HEK293 (cell line): ENCODE measurements around the gene HSPB3.

Experiments
- CTCF ChIA-PET: fragments of 350-600 bp; formaldehyde crosslinking; extraction: SDS; loops from one replicate; lab custom pipeline; 2021; ENCODE audit warnings: antibody characterized with exemption; lab: Yijun Ruan, JAX
- POLR2A ChIA-PET: fragments of 300-600 bp; formaldehyde crosslinking; extraction: SDS; loops from one replicate; lab custom pipeline; 2020; ENCODE audit warnings: antibody characterized with exemption, inconsistent platforms; lab: Yijun Ruan, JAX
- H3K27ac ChIP-seq: fragments of 200-500 bp; sonication (Bioruptor generic); 2 replicates; pipeline ENCODE4 v1.5.1; 2014; ENCODE audit warnings: low read depth, low read length, control low read depth, inconsistent platforms; ENCODE audit errors: extremely low read depth
- H3K36me3 ChIP-seq, 2 experiments: fragments of 200-500 bp in 1 of 2; sonication (Bioruptor generic) in 1 of 2; 1 replicate in 1 of 2; 2 replicates in 1 of 2; pipeline ENCODE4 v1.5.1; 2014 to 2017; ENCODE audit warnings: inconsistent platforms in 2 of 2, low read length in 2 of 2; ENCODE audit not compliant: control insufficient read depth in 2 of 2, insufficient read depth in 1 of 2
- H3K4me1 ChIP-seq: fragments of 200-500 bp; sonication (Bioruptor generic); 2 replicates; pipeline ENCODE4 v1.5.1; 2014; ENCODE audit warnings: mild to moderate bottlenecking, low read length, inconsistent platforms; ENCODE audit not compliant: control insufficient read depth, insufficient read depth
- H3K4me3 ChIP-seq: 2 replicates; pipeline ENCODE4 v1.5.1; 2011; ENCODE audit warnings: low read depth, mild to moderate bottlenecking, control low read depth, low read length, moderate library complexity
- H3K9me3 ChIP-seq: fragments of 200-500 bp; sonication (Bioruptor generic); 2 replicates; pipeline ENCODE4 v1.5.1; 2014; ENCODE audit warnings: low read depth, low read length, inconsistent platforms; ENCODE audit not compliant: control insufficient read depth, insufficient read depth
- KLF9 ChIP-seq: fragments of 450-650 bp; formaldehyde crosslinking; IDR thresholded peaks from 2 replicates; pipeline ENCODE4 v1.5.1; 2016; ENCODE audit warnings: missing biosample characterization, missing genetic modification characterization, low read depth
- PRDM6 ChIP-seq: fragments of 450-650 bp; formaldehyde crosslinking; IDR thresholded peaks from 2 replicates; pipeline ENCODE4 v1.5.1; 2017; ENCODE audit warnings: missing biosample characterization, missing genetic modification characterization
- SCRT2 ChIP-seq: fragments of 450-650 bp; formaldehyde crosslinking; IDR thresholded peaks from 2 replicates; pipeline ENCODE4 v1.5.1; 2016; ENCODE audit warnings: missing biosample characterization, missing genetic modification characterization
- SETDB1 ChIP-seq: IDR thresholded peaks from one replicate; pipeline ENCODE4 v1.6.1; 2017; ENCODE audit warnings: mild to moderate bottlenecking, low read length, moderate library complexity, mixed read lengths; ENCODE audit not compliant: insufficient read length
- SP2 ChIP-seq: fragments of 450-650 bp; formaldehyde crosslinking; IDR thresholded peaks from 2 replicates; pipeline ENCODE4 v1.5.1; 2016; ENCODE audit warnings: missing biosample characterization, missing genetic modification characterization
- WT1 ChIP-seq: fragments of 450-650 bp; formaldehyde crosslinking; IDR thresholded peaks from 2 replicates; pipeline ENCODE4 v1.5.1; 2016; ENCODE audit warnings: missing biosample characterization, missing genetic modification characterization
- YY2 ChIP-seq: fragments of 450-650 bp; formaldehyde crosslinking; IDR thresholded peaks from 2 replicates; pipeline ENCODE4 v1.5.1; 2016; ENCODE audit warnings: missing biosample characterization, missing genetic modification characterization
- ZFP69B ChIP-seq: fragments of 450-650 bp; formaldehyde crosslinking; IDR thresholded peaks from 2 replicates; pipeline ENCODE4 v1.5.1; 2016; ENCODE audit warnings: missing biosample characterization, missing genetic modification characterization
- ZNF148 ChIP-seq: fragments of 450-650 bp; formaldehyde crosslinking; IDR thresholded peaks from 2 replicates; pipeline ENCODE4 v1.5.0; 2017; ENCODE audit warnings: missing biosample characterization, missing genetic modification characterization, borderline replicate concordance
- ZNF211 ChIP-seq: fragments of 450-650 bp; formaldehyde crosslinking; IDR thresholded peaks from 2 replicates; pipeline ENCODE4 v1.5.1; 2016; ENCODE audit warnings: low read depth, missing biosample characterization, missing genetic modification characterization
- ZNF248 ChIP-seq: fragments of 450-650 bp; formaldehyde crosslinking; IDR thresholded peaks from 2 replicates; pipeline ENCODE4 v1.5.1; 2017; ENCODE audit warnings: missing biosample characterization, missing genetic modification characterization
- ZNF335 ChIP-seq: fragments of 450-650 bp; formaldehyde crosslinking; conservative IDR thresholded peaks from 2 replicates; pipeline ENCODE4 v1.5.1; 2016; ENCODE audit warnings: missing biosample characterization, missing genetic modification characterization
- ZNF341 ChIP-seq: fragments of 450-650 bp; formaldehyde crosslinking; IDR thresholded peaks from 2 replicates; pipeline ENCODE4; 2016; ENCODE audit warnings: low read depth, missing biosample characterization, missing genetic modification characterization
- ZNF366 ChIP-seq: fragments of 450-650 bp; formaldehyde crosslinking; conservative IDR thresholded peaks from 2 replicates; pipeline ENCODE4 v1.5.1; 2016; ENCODE audit warnings: missing biosample characterization, missing genetic modification characterization
- ZNF37A ChIP-seq: fragments of 450-650 bp; IDR thresholded peaks from 2 replicates; pipeline ENCODE4 v1.5.1; 2018; ENCODE audit warnings: missing biosample characterization, missing genetic modification characterization
- ZNF513 ChIP-seq: fragments of 450-650 bp; IDR thresholded peaks from 2 replicates; pipeline ENCODE4 v1.5.1; 2018; ENCODE audit warnings: missing biosample characterization, missing genetic modification characterization
- ZNF555 ChIP-seq: fragments of 450-650 bp; formaldehyde crosslinking; conservative IDR thresholded peaks from 2 replicates; pipeline ENCODE4 v1.5.1; 2017; ENCODE audit warnings: missing biosample characterization, mild to moderate bottlenecking, missing genetic modification characterization, inconsistent platforms
- ZNF645 ChIP-seq: fragments of 450-650 bp; formaldehyde crosslinking; IDR thresholded peaks from 2 replicates; pipeline ENCODE4; 2016; ENCODE audit warnings: missing biosample characterization, missing genetic modification characterization
- ZNF704 ChIP-seq: fragments of 450-650 bp; formaldehyde crosslinking; IDR thresholded peaks from 2 replicates; pipeline ENCODE4 v1.5.1; 2016; ENCODE audit warnings: missing biosample characterization, missing genetic modification characterization
- ZNF768 ChIP-seq: fragments of 450-650 bp; formaldehyde crosslinking; IDR thresholded peaks from 2 replicates; pipeline ENCODE4 v1.5.1; 2018; ENCODE audit warnings: missing biosample characterization, mild to moderate bottlenecking, missing genetic modification characterization
- ZNF837 ChIP-seq: fragments of 450-650 bp; formaldehyde crosslinking; IDR thresholded peaks from 2 replicates; pipeline ENCODE4 v1.5.1; 2016; ENCODE audit warnings: missing biosample characterization, missing genetic modification characterization

HSPB3 gene

GRCh38 chr5:54450542-54450941 is 5.0 kb upstream of the HSPB3 start:
- TF ChIP-seq ZNF837 (tag by site-specific recombination) (no peak), ZNF366 (tag by site-specific recombination) (no peak), ZNF37A (no peak), WT1 (no peak), ZNF148 (tag by site-specific recombination) (no peak)
- Histone ChIP-seq H3K36me3 (no peaks in the 10 kb centered on the region), H3K4me1 (no peaks in the 10 kb centered on the region), H3K4me3 (no peak overlapping the region), H3K9me3 (no peaks in the 10 kb centered on the region), H3K27ac (no peak overlapping the region)
- CTCF ChIA-PET, result interaction anchor here (0.6 to 1.0 kb wide), 2 partner anchors 399 to 1191 kb away, joined by 3 to 4 read pairs; no protein-coding TSS in a partner anchor
- POLR2A ChIA-PET, result no interaction called here

- TF ChIP-seq PRDM6 (tag by site-specific recombination), result peak; percentile 16; the same call in 1 of the 2 replicates
- no peak for TF ChIP-seq ZNF341 (tag by site-specific recombination)
- CTCF ChIA-PET, result interaction anchor here (1.2 to 4.1 kb wide), 2 partner anchors 10 to 36 kb away, joined by 3 to 20 read pairs; no protein-coding TSS in a partner anchor
- H3K4me1 ChIP-seq, result no peaks in the 10 kb centered on the region
- no peak overlapping the region for H3K4me3 ChIP-seq
- POLR2A ChIA-PET, result no interaction called here
- H3K36me3 ChIP-seq, result no peaks in the 10 kb centered on the region
- H3K9me3 ChIP-seq, result no peaks in the 10 kb centered on the region
- H3K27ac ChIP-seq, result no peak overlapping the region
Observed at GRCh38 chr5:54453046-54453445, 2.5 kb upstream of the HSPB3 start.

GRCh38 chr5:54454602-54455001 is 897 bp upstream of the HSPB3 start:
- no peaks in the 10 kb centered on the region for H3K36me3 ChIP-seq
- no peaks in the 10 kb centered on the region for H3K9me3 ChIP-seq
- no peak overlapping the region for H3K4me3 ChIP-seq
- no peak overlapping the region for H3K27ac ChIP-seq
- POLR2A ChIA-PET, result interaction anchor here (0.6 kb wide), 1 partner anchor 1771 kb away, joined by 3 read pairs; no protein-coding TSS in a partner anchor
- no peaks in the 10 kb centered on the region for H3K4me1 ChIP-seq
- TF ChIP-seq ZNF211 (tag by site-specific recombination), result no peak
- TF ChIP-seq YY2 (tag by site-specific recombination), result no peak
- no peak for TF ChIP-seq ZFP69B (tag by site-specific recombination)
- no peak for TF ChIP-seq SETDB1
- no peak for TF ChIP-seq ZNF335 (tag by site-specific recombination)
- no peak for TF ChIP-seq ZNF555 (tag by site-specific recombination)
- no peak for TF ChIP-seq ZNF513 (tag by site-specific recombination)
- TF ChIP-seq SP2 (tag by site-specific recombination), result no peak
- TF ChIP-seq SCRT2, result no peak
- no peak for TF ChIP-seq ZNF704 (tag by site-specific recombination)
- TF ChIP-seq ZNF248, result no peak
- TF ChIP-seq ZNF768 (tag by site-specific recombination), result no peak
- TF ChIP-seq PRDM6 (tag by site-specific recombination), result no peak
- TF ChIP-seq ZNF645, result no peak
- no peak for TF ChIP-seq KLF9 (tag by site-specific recombination)
- TF ChIP-seq, all 188 proteins: peak for 0
- CTCF ChIA-PET, result interaction anchor here (0.9 to 4.1 kb wide), 2 partner anchors 12 to 35 kb away, joined by 3 to 20 read pairs; no protein-coding TSS in a partner anchor
